GM21717 (cell line): ENCODE data around the gene MED15.
"Not testable (repeated sequence)": the region's sequence is repeated elsewhere in the genome, so short reads cannot be mapped to it uniquely, and the experiment has no call there.

Experiments used
- ATAC-seq: cut with Tn5 transposase; IDR thresholded peaks from one replicate; pipeline ENCODE4 v1.9.1; 2021; ENCODE audit warnings: mild to moderate bottlenecking, moderate library complexity; ENCODE audit not compliant: unreplicated experiment

MED15 gene

GRCh38 chr22:20581503-20582170 lies 74.2 kb downstream of the MED15 start:
- ATAC-seq = no peak

- no peak for ATAC-seq
These were observed 74.7 kb downstream of the MED15 start for GRCh38 chr22:20582171-20582511.

GRCh38 chr22:20582520-20583361 lies 75.3 kb downstream of the MED15 start:
- ATAC-seq = no peak

GRCh38 chr22:20583471-20583922 lies 76.1 kb downstream of the MED15 start:
- no peak for ATAC-seq

- no peak for ATAC-seq
These were observed 76.8 kb downstream of the MED15 start for GRCh38 chr22:20584029-20584871.

- no peak for ATAC-seq
These were observed 77.6 kb downstream of the MED15 start for GRCh38 chr22:20584872-20585638.

- ATAC-seq = no peak
These were observed 78.4 kb downstream of the MED15 start for GRCh38 chr22:20585639-20586402.

- ATAC-seq = no peak
These were observed 79.0 kb downstream of the MED15 start for GRCh38 chr22:20586403-20586745.

GRCh38 chr22:20587206-20587958 lies 80.0 kb downstream of the MED15 start:
- ATAC-seq = no peak

- ATAC-seq = no peak
These were observed 80.9 kb downstream of the MED15 start for GRCh38 chr22:20588092-20588842.

GRCh38 chr22:20588843-20589581 lies 81.6 kb downstream of the MED15 start:
- no peak for ATAC-seq

- ATAC-seq = no peak
These were observed 82.4 kb downstream of the MED15 start for GRCh38 chr22:20589614-20590476.

- no peak for ATAC-seq
These were observed 83.3 kb downstream of the MED15 start for GRCh38 chr22:20590477-20591294.

- no peak for ATAC-seq
These were observed 83.9 kb downstream of the MED15 start for GRCh38 chr22:20591295-20591645.

GRCh38 chr22:20591660-20592310 lies 84.4 kb downstream of the MED15 start:
- ATAC-seq = no peak

- not testable (repeated sequence) for ATAC-seq
These were observed 86.6 kb downstream of the MED15 start for GRCh38 chr22:20594038-20594437.
